Omental fat pad (tissue), 4 donors: ENCODE data around the gene ZNF222. TPM values are rescaled to one million over a fixed set of nuclear protein-coding genes. Genes with fewer than 3 reads are reported as not detected.

Experiments
- ATAC-seq: fragments of 150-250 bp; one replicate; pipeline ENCODE4 v1.9.1; 2016; ENCODE audit warnings: mild to moderate bottlenecking, moderate library complexity; ENCODE audit not compliant: low FRiP score
- DNase-seq: peaks from one replicate; pipeline ENCODE4 v3.0.0-alpha.2; 2019; ENCODE audit warnings: low spot score
- CTCF ChIP-seq, 3 donors: fragments of 450-650 bp; IDR thresholded peaks; one replicate each; pipeline ENCODE4 v1.5.1; 2016 to 2017; ENCODE audit warnings: antibody characterized with exemption in 3 of 3, mild to moderate bottlenecking in 3 of 3, moderate library complexity in 2 of 3
- total RNA-seq, 4 donors: library from RNA; depleted of rRNA; stranded (reverse); fragments of >200 nt; gene quantifications; one replicate each; pipeline ENCODE4 v1.1.0, GENCODE V29; 2016

Gene ZNF222
- total RNA-seq, 4 donors from 2014 or later = 1.9 to 3.7 (median 2.2) TPM

- peak; percentile 100 for ATAC-seq
Observed at GRCh38 chr19:44051650-44052402, 26.6 kb downstream of the ZNF222 start, which contains the start of gene ZNF223. ZNF223 (plus strand) TSS chr19:44052036; CDS start chr19:44055177, 3,141 bp downstream.

GRCh38 chr19:44055870-44056269, 30.7 kb downstream of the ZNF222 start:
- ATAC-seq = no peak
- no peak for DNase-seq
- TF ChIP-seq CTCF (IDR thresholded peaks at IDR 0.05) = no peak

More at GRCh38 chr19:44051650-44052402, 26.6 kb downstream of the ZNF222 start, which contains the start of gene ZNF223:
- DNase-seq = peak; percentile 65
- no peak for TF ChIP-seq CTCF (IDR thresholded peaks at IDR 0.05)

- ATAC-seq (no peak), DNase-seq (no peak)
- TF ChIP-seq CTCF (IDR thresholded peaks at IDR 0.05) = no peak
Observed at GRCh38 chr19:44059229-44059628, 34.0 kb downstream of the ZNF222 start.

GRCh38 chr19:44061038-44061437, 35.9 kb downstream of the ZNF222 start:
- DNase-seq = no peak

GRCh38 chr19:44066305-44066704, 41.1 kb downstream of the ZNF222 start:
- no peak for DNase-seq
- no peak for ATAC-seq
- TF ChIP-seq CTCF (IDR thresholded peaks at IDR 0.05) = no peak

More at GRCh38 chr19:44061038-44061437, 35.9 kb downstream of the ZNF222 start:
- no peak for ATAC-seq
- TF ChIP-seq CTCF (IDR thresholded peaks at IDR 0.05) = no peak

- no peak for DNase-seq
- no peak for ATAC-seq
- no peak for TF ChIP-seq CTCF (IDR thresholded peaks at IDR 0.05)
Observed at GRCh38 chr19:44069415-44069814, 44.2 kb downstream of the ZNF222 start.
